HepG2 (cell line): ENCODE measurements around the gene MEF2B. TPM values are rescaled to one million over a fixed set of nuclear protein-coding genes. Genes with fewer than 3 reads are reported as not detected.

Experiments
- ATAC-seq: fragments of 200-7000 bp; cut with Tn5 transposase; 3 replicates; pipeline ENCODE4 v1.9.1; 2020; ENCODE audit warnings: mild to moderate bottlenecking, moderate library complexity
- BruUV-seq: library from RNA; stranded (reverse); fragments of 400-500 nt; replicated peaks from 2 replicates; lab custom pipeline; 2021; lab: Mats Ljungman, UMichigan
- CTCF ChIA-PET: fragments of 300-600 bp; formaldehyde crosslinking; extraction: SDS; loops from one replicate; lab custom pipeline; 2021; ENCODE audit warnings: low total read pairs, inconsistent platforms, low intra/inter-chr PET ratio; lab: Yijun Ruan, JAX
- POLR2A ChIA-PET: fragments of 350-600 bp; sonication (Branson Sonifier 250); formaldehyde crosslinking; loops from one replicate; lab custom pipeline; 2020; ENCODE audit warnings: antibody characterized with exemption, inconsistent platforms; lab: Yijun Ruan, JAX
- DNase-seq: peaks from one replicate; pipeline ENCODE4 v3.0.0-alpha.2; 2015; ENCODE audit warnings: low spot score
- FAIRE-seq: peaks from 3 replicates; lab custom pipeline; 2011; peaks lifted over from hg19 to GRCh38; lab: Jason Lieb, UNC
- H2AFZ ChIP-seq: one replicate; pipeline ENCODE4 v1.6.1; 2011; ENCODE audit warnings: low read length, inconsistent platforms
- H3K27ac ChIP-seq: fragments of 300-600 bp; 3 replicates; pipeline ENCODE4 v1.8.0; 2011; ENCODE audit warnings: mixed run types, mild to moderate bottlenecking, mixed read lengths, low read length, inconsistent platforms; ENCODE audit not compliant: insufficient read depth; ENCODE audit errors: extremely low read length
- H3K27me3 ChIP-seq, 2 experiments: fragments of 200-600 bp in 1 of 2; 2 replicates in 1 of 2; 3 replicates in 1 of 2; pipeline versions ENCODE4 v1.6.0 to v1.8.0; 2011; ENCODE audit warnings: low read length in 2 of 2, mild to moderate bottlenecking in 2 of 2, moderate library complexity in 2 of 2, inconsistent platforms in 1 of 2; ENCODE audit not compliant: insufficient read depth in 2 of 2, control insufficient read depth in 1 of 2
- H3K36me3 ChIP-seq, 2 experiments: fragments of 200-600 bp in 1 of 2; replicated peaks in 1 of 2; 2 replicates in 1 of 2; 3 replicates in 1 of 2; pipeline versions ENCODE4 v1.5.1 to v1.8.0; 2011; ENCODE audit warnings: low read length in 2 of 2, inconsistent platforms in 1 of 2; ENCODE audit not compliant: insufficient read depth in 2 of 2, control insufficient read depth in 1 of 2
- H3K4me1 ChIP-seq: 2 replicates; pipeline ENCODE4 v1.5.1; 2012; ENCODE audit warnings: low read length, inconsistent platforms; ENCODE audit not compliant: insufficient read depth
- H3K4me2 ChIP-seq: 2 replicates; pipeline ENCODE4 v1.6.0; 2011; ENCODE audit warnings: low read depth, low read length, inconsistent platforms
- H3K4me3 ChIP-seq, 3 experiments: fragments of 200-600 bp in 1 of 3; sonication (generic), shearing (Covaris generic) in 1 of 3; replicated peaks in 1 of 3; 2 replicates each; pipeline ENCODE4 v1.5.1; 2011 to 2016; ENCODE audit warnings: low read length in 3 of 3, inconsistent platforms in 2 of 3, low read depth in 2 of 3, mild to moderate bottlenecking in 2 of 3, control low read depth in 1 of 3, mixed read lengths in 1 of 3; ENCODE audit not compliant: insufficient read depth in 1 of 3
- H3K79me2 ChIP-seq: one replicate; pipeline ENCODE4 v1.6.1; 2011; ENCODE audit warnings: low read length, inconsistent platforms; ENCODE audit not compliant: insufficient read depth
- H3K9ac ChIP-seq: 2 replicates; pipeline ENCODE4 v1.6.0; 2011; ENCODE audit warnings: mild to moderate bottlenecking, low read depth, low read length, inconsistent platforms; ENCODE audit not compliant: insufficient read depth
- H3K9me3 ChIP-seq: 2 replicates; pipeline ENCODE4 v1.5.1; 2012; ENCODE audit warnings: mild to moderate bottlenecking, low read length
- H4K20me1 ChIP-seq: 2 replicates; pipeline ENCODE4 v1.6.0; 2011; ENCODE audit warnings: inconsistent platforms, mild to moderate bottlenecking, low read length, moderate library complexity; ENCODE audit not compliant: insufficient read depth
- CEBPG ChIP-seq: IDR thresholded peaks from 2 replicates; pipeline ENCODE4 v1.6.1; 2016
- KLF9 ChIP-seq: IDR thresholded peaks from 2 replicates; pipeline ENCODE4 v1.6.1; 2016; ENCODE audit warnings: low read depth
- PPARG ChIP-seq: conservative IDR thresholded peaks from 2 replicates; pipeline ENCODE4 v1.6.1; 2016; ENCODE audit warnings: missing biosample characterization, missing genetic modification reagents
- RAD21 ChIP-seq: fragments of 450-650 bp; formaldehyde crosslinking; IDR thresholded peaks from 2 replicates; pipeline ENCODE4 v1.5.0; 2020; ENCODE audit warnings: mild to moderate bottlenecking
- SPEN ChIP-seq: sonication (generic); formaldehyde crosslinking; IDR thresholded peaks from 2 replicates; pipeline ENCODE4 v1.5.1; 2020; ENCODE audit warnings: low read depth, mild to moderate bottlenecking, missing genetic modification reagents
- ZBTB38 ChIP-seq: sonication (generic); formaldehyde crosslinking; IDR thresholded peaks from 2 replicates; pipeline ENCODE4 v1.5.1; 2020; ENCODE audit warnings: mild to moderate bottlenecking, missing genetic modification reagents
- ZNF605 ChIP-seq: sonication (generic); formaldehyde crosslinking; IDR thresholded peaks from 2 replicates; pipeline ENCODE4 v1.8.0; 2022; ENCODE audit warnings: mild to moderate bottlenecking, missing genetic modification reagents
- ZNF652 ChIP-seq: IDR thresholded peaks from 2 replicates; pipeline ENCODE4 v1.6.1; 2016; ENCODE audit warnings: low read depth, borderline replicate concordance
- ZNF772 ChIP-seq: sonication (generic); formaldehyde crosslinking; IDR thresholded peaks from 2 replicates; pipeline ENCODE4 v1.5.0; 2020; ENCODE audit warnings: mild to moderate bottlenecking, missing genetic modification reagents
- ZSCAN9 ChIP-seq: IDR thresholded peaks from 2 replicates; pipeline ENCODE4 v1.6.1; 2016; ENCODE audit warnings: borderline replicate concordance
- WGBS: methylation state at CpG from one replicate; pipeline ENCODE4 v1.1.6; 2017; ENCODE audit warnings: low lambda C conversion rate; 5-methylcytosine and 5-hydroxymethylcytosine counted together
- in situ Hi-C: cut with HindIII; loops from 2 replicates; pipeline ENCODE4 v1.10.0; 2017; ENCODE audit warnings: low pct_unique_long_range_greater_than_20kb; ENCODE audit not compliant: extremely low pct_ligation_motif_present
- intact Hi-C: fragments of 100-400 bp; cut with micrococcal nuclease; formaldehyde crosslinking; loops from one replicate; pipeline ENCODE4 v1.10.0; 2022; ENCODE audit not compliant: unreplicated experiment
- polyA plus RNA-seq, 8 experiments: library from polyadenylated mRNA; depleted of rRNA in 3 of 8; stranded (reverse) in 7 of 8; unstranded in 1 of 8; fragments of >200 nt; fragmentation: Illumina TruSeq in 4 of 8; extraction: Trizol in 4 of 8; gene quantifications; 2 replicates each; pipeline versions ENCODE4 v1.2.1 to v1.2.3, GENCODE V29; 2011 to 2016; ENCODE audit warnings: low read depth in 4 of 8, missing spikeins in 1 of 8, mixed read lengths in 1 of 8; ENCODE audit not compliant: insufficient read depth in 1 of 8
- total RNA-seq, 5 experiments: library from RNA; depleted of rRNA; stranded (reverse); fragments of >200 nt; fragmentation: Illumina TruSeq; extraction: Trizol; gene quantifications; 2 replicates each; pipeline ENCODE4 v1.2.3, GENCODE V29; 2016; ENCODE audit warnings: low read depth in 1 of 5
- TF ChIP-seq, protein P1 (sequence below): IDR thresholded peaks from 2 replicates; pipeline ENCODE4 v1.6.1; 2012; ENCODE audit warnings: low read length, improper control_type of control experiment
- TF ChIP-seq, protein P2 (sequence below), 2 experiments: sonication (generic) in 1 of 2; formaldehyde crosslinking in 1 of 2; IDR thresholded peaks; 2 replicates each; pipeline versions ENCODE4 v1.5.1 to v1.6.1; 2011 to 2020; ENCODE audit warnings: borderline replicate concordance in 1 of 2, low read depth in 1 of 2, low read length in 1 of 2, mild to moderate bottlenecking in 1 of 2, missing genetic modification reagents in 1 of 2, moderate library complexity in 1 of 2
- TF ChIP-seq, protein P3 (sequence below): sonication (generic); formaldehyde crosslinking; IDR thresholded peaks from 2 replicates; pipeline ENCODE4 v1.4.0; 2020; ENCODE audit warnings: missing genetic modification reagents
- TF ChIP-seq, protein P4 (sequence below): sonication (generic); formaldehyde crosslinking; IDR thresholded peaks from 2 replicates; pipeline ENCODE4 v1.5.0; 2020; ENCODE audit warnings: missing genetic modification reagents

The MEF2B gene
- total and polyA plus RNA-seq, 2 of the 13 experiments (the other 11 are each of a cell fraction or from before 2014, with no cell fraction given), result 1.2 to 1.7 TPM

DNA sequence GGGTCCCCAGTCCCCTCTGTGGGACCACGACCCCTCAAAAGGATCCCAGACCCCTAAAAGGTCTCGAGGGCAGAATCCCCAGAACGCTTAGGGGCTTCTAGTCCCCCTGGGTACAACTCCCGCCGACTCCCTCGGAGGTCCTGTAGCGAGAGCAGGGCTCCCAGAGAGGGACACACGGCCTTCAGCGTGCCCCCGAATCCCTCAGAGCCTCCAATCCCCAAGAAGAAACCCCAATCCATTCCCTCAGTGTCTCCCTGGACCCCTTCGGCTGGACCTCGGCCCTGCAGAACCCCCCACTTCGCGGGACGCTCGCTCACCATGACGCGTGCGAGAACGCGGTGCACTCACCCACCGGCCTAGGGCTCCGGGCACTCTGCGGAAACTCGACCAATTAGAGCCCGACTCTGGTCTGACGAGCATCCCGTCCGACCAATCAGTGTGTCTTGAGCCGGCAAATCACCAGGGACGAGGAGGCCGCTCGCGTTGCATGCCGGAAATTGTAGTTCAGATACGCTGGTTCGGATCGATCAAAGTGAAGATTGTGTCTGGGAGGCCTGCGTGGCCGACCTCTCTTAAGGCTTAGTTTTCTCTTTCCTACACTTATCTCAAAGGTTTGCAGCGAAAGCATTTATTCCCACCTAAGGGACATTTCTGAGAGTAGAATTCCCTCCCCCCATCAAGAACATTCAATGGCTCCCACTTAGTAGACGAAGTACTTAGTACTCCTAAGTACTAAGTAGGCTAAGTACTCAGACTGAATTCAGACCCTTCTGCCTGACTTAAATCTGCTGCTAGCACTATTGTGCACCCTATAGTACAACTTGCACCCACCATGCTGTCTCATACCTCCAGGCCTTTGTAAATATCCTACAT lies 31.7 kb downstream of the MEF2B start, which contains the start of gene TMEM161A:
TSS of gene TMEM161A (minus strand) at position 370 of the 873 bp plus-strand sequence. CDS start at position 320, 50 bp downstream.
- peak; percentile 96 for DNase-seq
- Histone ChIP-seq H3K9ac (peak within 1 kb of the TSS; percentile 90), H3K79me2 (peaks cover 5% of the 10 kb centered on the region), H3K27me3 (no peaks in the 10 kb centered on the region), H4K20me1 (no peaks in the 10 kb centered on the region), H3K4me1 (peaks cover 14% of the 10 kb centered on the region), H2AFZ (peak within 1 kb of the TSS; percentile 38), H3K4me2 (peak within 1 kb of the TSS; percentile 99), H3K36me3 (no peaks in the 10 kb centered on the region), H3K9me3 (no peaks in the 10 kb centered on the region), H3K4me3 (peak within 1 kb of the TSS; percentile 67 to 80 (median 70)), H3K27ac (peak within 1 kb of the TSS; percentile 66)
- ChIA-PET CTCF (interaction anchor here (1.3 to 2.4 kb wide), 2 partner anchors 25 to 85 kb away, joined by 4 to 31 read pairs; no protein-coding TSS in a partner anchor), POLR2A (no interaction called here)
- BruUV-seq, result no TSS peak
- intact Hi-C loops, result loop anchor here (2.0 to 5.0 kb wide), 4 partner anchors 34 to 86 kb away; partner anchors contain the start of genes MEF2B and SLC25A42
- ATAC-seq, result peak; percentile 99
- FAIRE-seq, result peak; percentile 98
- in situ Hi-C loops, result loop anchor here (5.0 kb wide), 1 partner anchor 86 kb away; no protein-coding TSS in a partner anchor
- WGBS, result 8% methylated on average over 10 of the region's 42 CpGs
- TF ChIP-seq ZNF652 (CRISPR knock-in tag) (no peak), ZSCAN9 (CRISPR knock-in tag) (no peak), PPARG (CRISPR knock-in tag) (no peak), CEBPG (CRISPR knock-in tag) (no peak), SPEN (CRISPR knock-in tag) (peak; percentile 75; the same call in 1 of the 2 replicates), RAD21 (CRISPR knock-in tag) (peak; percentile 8; the same call in 1 of the 2 replicates), ZNF772 (CRISPR knock-in tag) (no peak), KLF9 (CRISPR knock-in tag) (no peak), ZBTB38 (no peak), ZNF605 (CRISPR knock-in tag) (no peak)
- TF ChIP-seq, protein P1, sequence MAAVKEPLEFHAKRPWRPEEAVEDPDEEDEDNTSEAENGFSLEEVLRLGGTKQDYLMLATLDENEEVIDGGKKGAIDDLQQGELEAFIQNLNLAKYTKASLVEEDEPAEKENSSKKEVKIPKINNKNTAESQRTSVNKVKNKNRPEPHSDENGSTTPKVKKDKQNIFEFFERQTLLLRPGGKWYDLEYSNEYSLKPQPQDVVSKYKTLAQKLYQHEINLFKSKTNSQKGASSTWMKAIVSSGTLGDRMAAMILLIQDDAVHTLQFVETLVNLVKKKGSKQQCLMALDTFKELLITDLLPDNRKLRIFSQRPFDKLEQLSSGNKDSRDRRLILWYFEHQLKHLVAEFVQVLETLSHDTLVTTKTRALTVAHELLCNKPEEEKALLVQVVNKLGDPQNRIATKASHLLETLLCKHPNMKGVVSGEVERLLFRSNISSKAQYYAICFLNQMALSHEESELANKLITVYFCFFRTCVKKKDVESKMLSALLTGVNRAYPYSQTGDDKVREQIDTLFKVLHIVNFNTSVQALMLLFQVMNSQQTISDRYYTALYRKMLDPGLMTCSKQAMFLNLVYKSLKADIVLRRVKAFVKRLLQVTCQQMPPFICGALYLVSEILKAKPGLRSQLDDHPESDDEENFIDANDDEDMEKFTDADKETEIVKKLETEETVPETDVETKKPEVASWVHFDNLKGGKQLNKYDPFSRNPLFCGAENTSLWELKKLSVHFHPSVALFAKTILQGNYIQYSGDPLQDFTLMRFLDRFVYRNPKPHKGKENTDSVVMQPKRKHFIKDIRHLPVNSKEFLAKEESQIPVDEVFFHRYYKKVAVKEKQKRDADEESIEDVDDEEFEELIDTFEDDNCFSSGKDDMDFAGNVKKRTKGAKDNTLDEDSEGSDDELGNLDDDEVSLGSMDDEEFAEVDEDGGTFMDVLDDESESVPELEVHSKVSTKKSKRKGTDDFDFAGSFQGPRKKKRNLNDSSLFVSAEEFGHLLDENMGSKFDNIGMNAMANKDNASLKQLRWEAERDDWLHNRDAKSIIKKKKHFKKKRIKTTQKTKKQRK, result no peak
- TF ChIP-seq, protein P2, sequence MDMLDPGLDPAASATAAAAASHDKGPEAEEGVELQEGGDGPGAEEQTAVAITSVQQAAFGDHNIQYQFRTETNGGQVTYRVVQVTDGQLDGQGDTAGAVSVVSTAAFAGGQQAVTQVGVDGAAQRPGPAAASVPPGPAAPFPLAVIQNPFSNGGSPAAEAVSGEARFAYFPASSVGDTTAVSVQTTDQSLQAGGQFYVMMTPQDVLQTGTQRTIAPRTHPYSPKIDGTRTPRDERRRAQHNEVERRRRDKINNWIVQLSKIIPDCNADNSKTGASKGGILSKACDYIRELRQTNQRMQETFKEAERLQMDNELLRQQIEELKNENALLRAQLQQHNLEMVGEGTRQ (IDR thresholded peaks at IDR 0.05; ENCODE audit: low read depth, low read length), result no peak
- TF ChIP-seq, protein P2 (CRISPR knock-in tag; IDR thresholded peaks at IDR 0.05; ENCODE audit: borderline replicate concordance), result no peak
- TF ChIP-seq, protein P3, sequence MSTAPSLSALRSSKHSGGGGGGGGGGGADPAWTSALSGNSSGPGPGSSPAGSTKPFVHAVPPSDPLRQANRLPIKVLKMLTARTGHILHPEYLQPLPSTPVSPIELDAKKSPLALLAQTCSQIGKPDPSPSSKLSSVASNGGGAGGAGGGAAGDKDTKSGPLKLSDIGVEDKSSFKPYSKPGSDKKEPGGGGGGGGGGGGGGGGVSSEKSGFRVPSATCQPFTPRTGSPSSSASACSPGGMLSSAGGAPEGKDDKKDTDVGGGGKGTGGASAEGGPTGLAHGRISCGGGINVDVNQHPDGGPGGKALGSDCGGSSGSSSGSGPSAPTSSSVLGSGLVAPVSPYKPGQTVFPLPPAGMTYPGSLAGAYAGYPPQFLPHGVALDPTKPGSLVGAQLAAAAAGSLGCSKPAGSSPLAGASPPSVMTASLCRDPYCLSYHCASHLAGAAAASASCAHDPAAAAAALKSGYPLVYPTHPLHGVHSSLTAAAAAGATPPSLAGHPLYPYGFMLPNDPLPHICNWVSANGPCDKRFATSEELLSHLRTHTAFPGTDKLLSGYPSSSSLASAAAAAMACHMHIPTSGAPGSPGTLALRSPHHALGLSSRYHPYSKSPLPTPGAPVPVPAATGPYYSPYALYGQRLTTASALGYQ (CRISPR knock-in tag), result no peak
- TF ChIP-seq, protein P4, sequence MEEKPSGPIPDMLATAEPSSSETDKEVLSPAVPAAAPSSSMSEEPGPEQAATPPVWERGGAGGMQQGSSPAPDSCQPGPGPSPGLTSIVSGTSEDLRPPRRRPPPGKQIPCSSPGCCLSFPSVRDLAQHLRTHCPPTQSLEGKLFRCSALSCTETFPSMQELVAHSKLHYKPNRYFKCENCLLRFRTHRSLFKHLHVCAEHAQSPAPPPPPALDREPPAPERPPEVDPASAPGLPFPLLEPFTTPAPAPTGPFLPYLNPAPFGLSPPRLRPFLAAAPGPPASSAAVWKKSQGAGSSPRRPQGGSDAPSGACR (CRISPR knock-in tag), result no peak
